GM21717 (cell line): ENCODE data around the gene CCDC43.
A peak's percentile ranks its signal among the peaks of the same experiment; 100 is the strongest.
"Not testable (repeated sequence)": the region's sequence is repeated elsewhere in the genome, so short reads cannot be mapped to it uniquely, and the experiment has no call there.

Source experiments
- ATAC-seq: cut with Tn5 transposase; IDR thresholded peaks from one replicate; pipeline ENCODE4 v1.9.1; 2021; ENCODE audit warnings: mild to moderate bottlenecking, moderate library complexity; ENCODE audit not compliant: unreplicated experiment

Gene CCDC43, protein sequence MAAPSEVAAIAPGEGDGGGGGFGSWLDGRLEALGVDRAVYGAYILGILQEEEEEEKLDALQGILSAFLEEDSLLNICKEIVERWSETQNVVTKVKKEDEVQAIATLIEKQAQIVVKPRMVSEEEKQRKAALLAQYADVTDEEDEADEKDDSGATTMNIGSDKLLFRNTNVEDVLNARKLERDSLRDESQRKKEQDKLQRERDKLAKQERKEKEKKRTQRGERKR

DNA sequence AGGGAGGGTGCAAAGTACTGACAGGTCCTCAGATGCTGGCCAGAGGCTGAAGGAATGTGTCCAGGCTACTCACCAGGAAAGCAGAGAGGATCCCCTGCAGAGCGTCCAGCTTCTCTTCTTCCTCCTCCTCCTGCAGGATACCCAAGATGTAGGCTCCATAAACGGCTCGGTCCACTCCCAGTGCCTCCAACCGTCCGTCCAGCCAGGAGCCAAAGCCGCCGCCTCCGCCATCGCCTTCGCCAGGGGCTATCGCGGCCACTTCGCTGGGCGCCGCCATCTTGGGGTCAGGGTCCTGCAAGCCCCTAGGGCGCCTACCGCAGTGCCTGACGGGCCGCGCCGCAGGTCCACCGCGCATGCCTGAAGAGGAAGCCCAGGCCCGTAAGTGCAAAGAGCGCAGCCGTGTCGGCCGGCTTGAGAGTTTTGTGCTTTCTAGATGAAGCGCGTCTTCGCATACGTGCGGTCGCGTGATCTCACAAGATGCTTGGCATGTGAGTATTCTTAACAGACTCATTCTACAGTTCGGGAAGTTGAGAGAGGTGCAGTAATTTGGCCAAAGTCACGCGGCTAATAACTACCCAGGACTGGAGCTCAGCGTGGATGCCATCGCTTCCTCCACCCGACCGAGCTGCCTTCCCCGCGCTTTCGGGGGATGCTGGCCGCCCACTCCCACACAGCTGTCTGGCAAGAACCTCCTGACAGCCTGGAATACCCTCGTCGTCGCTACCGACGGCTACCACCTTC is at the start of gene CCDC43:
CCDC43 (minus strand) TSS at position 300 of the 741 bp plus-strand sequence; CDS start at position 277, 23 bp downstream.
- ATAC-seq, result peak; percentile 71

DNA sequence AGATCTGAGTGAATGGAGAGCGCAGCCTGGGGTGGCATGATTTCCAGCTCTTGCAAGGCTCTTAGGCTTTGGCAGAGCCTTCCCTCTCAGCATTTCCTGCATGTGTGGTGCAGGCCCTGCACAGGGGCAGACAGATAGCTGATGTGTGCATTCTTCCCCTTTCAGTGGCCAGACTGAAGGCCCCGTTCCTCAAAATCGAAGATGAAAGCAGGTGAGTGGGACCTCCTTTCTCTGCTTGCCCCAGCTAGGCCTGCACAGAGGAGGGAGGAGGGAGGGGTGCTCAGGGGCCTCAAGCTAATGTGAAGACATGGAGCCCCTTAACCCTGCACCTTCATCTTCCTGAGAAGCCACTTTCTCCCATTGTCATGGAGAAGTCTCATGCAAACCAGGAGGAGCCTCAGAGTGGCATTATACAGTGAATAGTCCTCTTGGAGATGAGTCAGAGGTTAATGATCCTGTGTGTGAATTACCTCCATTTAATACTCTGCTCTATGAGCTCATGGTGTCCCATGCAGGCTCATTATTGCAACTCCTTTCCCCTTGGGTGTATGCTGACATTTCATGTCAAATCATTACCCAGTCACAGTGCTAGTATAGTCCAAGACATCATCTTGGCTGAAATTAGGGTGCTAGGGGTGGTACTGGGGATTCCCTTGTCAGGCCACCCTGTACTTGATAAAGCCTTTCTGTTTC is 48.8 kb upstream of the CCDC43 start:
- no peak for ATAC-seq

DNA sequence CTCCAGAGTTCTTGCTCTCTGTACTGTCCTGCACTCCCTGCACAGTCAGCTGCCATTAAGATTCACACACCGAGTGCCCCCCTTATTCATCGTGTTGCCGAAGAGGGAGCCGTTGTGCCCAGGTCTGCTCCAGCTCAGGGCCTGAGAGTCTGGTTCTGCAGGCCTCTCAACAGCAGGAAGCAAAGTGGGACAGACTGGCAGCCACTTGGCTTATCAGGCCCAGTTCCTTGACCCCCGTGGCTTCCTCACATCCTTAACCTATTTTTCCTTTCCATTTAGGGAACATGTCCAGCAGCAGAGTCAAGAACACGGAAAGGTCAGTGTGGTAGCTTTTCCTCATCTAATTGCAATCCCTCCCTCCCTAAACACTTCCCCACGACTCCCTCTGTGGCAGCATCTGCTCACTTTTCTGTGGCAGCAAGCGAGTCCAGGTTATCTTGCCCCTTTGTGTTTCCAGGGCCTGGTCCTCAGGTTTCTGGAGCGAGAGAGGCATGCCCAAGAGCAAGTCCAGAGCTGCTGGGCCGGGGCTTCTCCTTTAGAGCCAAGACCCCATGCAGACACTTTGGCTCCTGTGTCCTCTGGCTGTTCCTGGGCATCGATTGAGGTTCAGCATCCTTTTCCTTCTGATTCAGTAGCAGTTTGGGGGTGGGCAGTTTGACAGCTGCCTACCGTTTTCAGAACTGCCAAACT is 47.1 kb upstream of the CCDC43 start:
- ATAC-seq, result no peak

DNA sequence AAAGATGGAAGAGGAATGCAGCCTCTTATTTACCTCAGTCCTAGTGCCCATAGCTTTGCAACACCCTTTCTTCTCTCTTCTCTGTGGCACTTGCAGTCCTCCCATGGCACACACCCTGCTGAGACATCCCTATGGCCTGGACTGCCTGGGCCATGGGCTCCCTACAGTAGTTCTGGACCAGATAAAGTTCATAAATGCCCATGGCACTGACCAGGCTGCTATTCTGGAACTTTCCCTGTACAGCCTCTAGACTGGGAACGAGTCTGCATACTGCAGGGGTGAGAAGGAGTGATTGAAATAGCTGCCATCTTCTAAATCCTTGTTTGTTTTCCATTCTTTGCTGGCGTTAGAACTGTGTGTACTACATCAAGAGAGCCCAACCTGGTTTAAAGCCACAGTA is 44.7 kb upstream of the CCDC43 start:
- ATAC-seq, result no peak

DNA sequence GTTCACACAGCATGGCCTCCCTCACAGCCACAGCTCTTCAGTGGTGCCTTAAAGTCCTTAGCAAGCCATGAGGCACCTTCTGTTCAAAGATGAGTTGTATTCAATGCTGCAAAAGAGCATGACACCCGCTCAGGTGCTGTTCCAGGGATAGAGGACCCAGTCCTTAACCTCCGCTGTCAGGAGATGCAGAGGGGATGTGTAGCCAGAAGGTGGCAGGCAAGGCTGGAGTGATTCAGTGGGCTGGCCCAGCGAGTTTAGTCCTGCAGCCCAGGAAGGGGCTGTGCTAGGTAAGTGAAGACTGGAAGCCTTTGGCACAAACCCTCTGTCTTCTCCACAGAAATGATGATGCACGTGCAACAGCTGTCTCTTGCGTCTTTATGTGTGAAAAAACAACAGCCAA is 44.2 kb upstream of the CCDC43 start:
- ATAC-seq, result no peak

DNA sequence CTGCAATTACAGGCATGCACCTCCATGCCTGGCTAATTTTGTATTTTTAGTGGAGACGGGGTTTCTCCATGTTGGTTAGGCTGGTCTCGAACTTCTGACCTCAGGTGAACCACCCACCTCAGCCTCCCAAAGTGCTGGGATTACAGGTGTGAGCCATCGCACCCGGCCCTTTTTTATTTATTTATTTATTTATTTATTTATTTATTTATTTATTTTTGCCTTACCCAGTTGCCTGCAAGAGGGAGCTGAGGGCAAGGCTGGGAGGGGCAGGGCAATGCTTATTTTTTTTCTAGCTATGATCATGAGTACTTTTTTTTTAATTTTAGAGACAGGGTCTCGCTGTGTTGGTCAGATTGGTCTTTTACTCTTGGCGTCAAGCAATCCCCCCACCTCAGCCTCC is 36.5 kb upstream of the CCDC43 start:
- not testable (repeated sequence) for ATAC-seq

DNA sequence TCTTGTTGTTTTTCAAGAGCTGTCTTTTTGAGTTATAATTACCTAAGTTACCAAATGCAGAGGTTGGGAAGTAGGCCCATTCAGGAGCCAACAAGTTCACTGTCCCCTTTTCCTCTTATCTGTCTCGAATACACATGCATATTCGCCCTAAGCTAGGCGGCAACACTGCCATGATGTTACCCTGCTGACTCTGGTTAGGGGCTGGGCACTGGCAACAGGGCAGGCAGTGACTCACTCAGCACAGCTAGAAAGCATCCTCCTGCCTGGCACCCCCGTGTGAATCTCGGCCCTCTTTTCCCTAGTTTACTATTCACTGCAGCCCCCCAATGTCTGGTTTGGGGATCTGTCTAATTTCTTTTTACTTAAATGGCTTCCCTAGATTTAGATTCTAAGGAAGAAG is 32.7 kb upstream of the CCDC43 start:
- no peak for ATAC-seq

DNA sequence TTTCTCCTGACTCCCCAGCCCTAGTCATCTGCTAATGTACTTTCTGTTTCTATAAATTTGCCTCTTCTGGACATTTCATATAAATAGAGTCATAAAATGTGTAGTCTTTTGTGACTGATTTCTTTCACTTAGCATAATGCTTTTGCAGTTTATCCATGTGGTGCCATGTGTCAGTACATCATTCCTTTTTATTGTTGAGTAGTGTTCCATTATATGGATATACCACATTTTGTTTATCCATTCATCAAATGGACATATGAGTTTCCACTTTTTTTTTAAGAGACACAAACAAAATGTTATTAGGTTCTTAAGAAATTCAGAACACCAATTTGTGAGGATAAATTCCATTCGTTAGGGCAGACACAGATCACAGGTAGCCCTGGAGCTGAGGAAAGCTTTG is 29.9 kb upstream of the CCDC43 start:
- ATAC-seq, result no peak

DNA sequence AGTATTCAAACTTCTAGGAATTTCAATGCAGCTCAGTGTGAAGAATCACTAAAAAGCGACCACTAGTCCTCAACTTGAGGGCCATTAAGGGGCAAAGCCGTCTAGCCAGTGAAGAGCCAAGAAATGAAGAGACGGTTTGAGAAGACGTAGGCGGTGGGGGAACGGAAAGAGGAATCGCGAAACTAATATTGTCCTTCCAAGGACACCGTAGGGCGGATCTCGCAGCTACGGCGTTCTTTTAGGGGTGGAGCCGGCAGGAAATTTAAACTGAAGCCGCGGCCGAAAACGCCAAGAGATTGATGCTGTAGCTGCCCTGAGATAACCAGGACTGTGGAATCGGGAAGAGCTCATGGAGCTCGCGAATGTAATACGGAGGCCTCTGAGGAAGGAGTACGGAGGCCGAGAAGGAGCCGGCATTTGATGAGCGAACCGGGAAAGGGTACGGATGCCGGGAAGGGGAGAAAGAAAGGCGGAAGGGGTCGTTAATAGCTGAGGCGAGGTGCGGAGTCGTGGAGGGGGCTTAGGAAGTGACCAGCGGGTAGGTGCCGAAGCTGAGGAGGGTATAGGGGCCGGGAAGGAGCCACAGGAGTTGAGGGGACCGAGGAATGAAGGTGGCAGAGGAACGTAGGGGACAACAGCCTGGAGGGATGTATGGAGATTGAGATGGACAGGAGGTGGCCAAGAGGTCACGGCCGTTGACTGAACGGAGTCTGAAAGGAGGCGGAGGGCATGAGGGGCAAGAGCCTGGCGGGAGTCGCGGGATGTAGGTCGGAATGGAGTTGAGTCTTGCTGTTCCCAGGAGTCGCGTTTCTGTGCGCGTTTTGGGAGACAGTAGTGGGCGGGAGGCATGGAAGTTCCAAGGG is 19.1 kb upstream of the CCDC43 start, which contains the start of gene DBF4B:
DBF4B (plus strand) TSS at position 265 of the 863 bp plus-strand sequence; CDS start at position 421, 156 bp downstream.
- no peak for ATAC-seq

DNA sequence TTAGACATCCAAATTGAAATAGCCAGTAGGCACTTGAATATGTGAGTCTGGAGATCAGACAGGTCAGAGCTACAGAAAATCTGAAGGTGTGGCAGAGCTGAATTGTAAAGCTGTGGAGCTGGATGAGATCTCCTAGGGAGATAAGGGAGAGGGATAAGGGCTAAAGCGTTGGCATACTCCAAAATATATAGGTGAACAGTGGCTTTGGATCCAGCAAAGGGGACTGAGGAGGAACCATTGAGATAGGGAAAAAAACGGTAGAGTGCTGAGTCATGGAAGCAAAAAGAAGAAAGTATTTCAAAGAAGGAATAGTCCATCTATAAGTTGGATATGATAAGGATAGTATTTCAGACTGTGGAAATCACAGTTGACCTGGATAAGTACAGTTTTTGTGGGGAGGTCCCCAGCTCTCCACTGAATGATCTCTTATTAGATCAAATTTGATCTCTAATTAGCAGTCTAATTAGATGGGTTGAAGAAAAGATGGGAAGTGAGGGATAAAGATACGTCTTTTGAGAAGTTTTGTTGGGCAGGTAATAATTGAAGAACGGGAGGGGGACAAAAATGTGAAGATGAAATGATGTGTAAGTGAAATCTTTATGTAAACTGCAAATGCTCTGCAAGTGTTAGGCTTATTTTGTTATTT is 18.3 kb upstream of the CCDC43 start:
- no peak for ATAC-seq

DNA sequence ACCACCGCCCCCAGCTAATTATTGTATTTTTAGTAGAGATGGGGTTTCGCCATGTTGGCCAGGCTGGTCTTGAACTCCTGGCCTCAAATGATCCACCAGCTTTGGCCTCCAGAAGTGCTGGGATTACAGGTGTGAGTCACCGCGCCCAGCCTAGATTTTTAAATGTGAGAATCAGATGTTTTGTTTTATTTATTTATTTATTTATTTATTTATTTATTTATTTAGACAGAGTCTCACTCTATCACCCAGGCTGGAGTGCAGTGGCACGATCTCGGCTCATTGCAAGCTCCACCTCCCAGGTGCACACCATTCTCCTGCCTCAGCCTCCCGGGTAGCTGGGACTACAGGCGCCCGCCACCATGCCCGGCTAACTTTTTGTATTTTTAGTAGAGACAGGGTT is 10.7 kb upstream of the CCDC43 start:
- ATAC-seq, result not testable (repeated sequence)

DNA sequence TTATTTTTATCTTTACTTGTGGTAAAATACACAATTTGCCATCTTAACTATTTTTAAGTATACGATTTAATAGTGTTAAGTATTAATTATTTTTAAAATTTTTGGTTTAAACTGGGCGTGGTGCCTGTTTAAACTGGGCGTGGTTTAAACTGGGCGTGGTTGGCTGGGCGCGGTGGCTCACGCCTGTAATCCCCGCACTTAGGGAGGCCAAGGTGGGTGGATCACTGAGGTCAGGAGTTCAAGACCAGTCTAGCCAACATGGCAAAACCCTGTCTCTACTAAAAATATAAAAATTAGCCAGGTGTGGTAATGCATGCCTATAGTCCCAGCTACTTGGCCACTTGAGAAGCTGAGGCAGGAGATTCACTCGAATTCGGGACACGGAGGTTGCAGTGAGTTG is 4.0 kb upstream of the CCDC43 start:
- ATAC-seq, result no peak

DNA sequence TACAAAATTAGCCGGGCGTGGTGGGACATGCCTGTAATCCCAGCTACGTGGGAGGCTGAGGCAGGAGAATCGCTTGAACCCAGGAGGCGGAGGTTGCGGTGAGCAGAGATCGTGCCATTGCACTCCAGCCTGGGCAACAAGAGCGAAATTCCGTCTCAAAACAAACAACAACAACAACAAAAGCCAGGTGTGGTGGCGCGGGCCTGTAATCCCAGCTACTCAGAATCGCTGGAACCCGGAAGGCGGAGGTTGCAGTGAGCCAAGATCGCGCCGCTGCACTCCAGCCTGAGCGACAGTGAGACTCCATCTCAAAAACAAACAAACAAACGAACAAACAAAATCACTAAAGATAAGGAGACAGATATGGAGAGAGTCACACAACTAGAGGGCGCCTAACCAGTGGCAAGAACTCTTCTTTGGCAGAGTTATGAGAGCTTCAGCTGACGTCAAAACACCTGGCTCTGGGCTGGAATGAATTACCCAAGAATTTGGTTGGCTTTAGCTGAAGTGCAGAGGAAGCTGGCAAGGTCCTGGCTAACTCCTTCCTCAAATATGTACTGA is 1.2 kb upstream of the CCDC43 start:
- not testable (repeated sequence) for ATAC-seq

DNA sequence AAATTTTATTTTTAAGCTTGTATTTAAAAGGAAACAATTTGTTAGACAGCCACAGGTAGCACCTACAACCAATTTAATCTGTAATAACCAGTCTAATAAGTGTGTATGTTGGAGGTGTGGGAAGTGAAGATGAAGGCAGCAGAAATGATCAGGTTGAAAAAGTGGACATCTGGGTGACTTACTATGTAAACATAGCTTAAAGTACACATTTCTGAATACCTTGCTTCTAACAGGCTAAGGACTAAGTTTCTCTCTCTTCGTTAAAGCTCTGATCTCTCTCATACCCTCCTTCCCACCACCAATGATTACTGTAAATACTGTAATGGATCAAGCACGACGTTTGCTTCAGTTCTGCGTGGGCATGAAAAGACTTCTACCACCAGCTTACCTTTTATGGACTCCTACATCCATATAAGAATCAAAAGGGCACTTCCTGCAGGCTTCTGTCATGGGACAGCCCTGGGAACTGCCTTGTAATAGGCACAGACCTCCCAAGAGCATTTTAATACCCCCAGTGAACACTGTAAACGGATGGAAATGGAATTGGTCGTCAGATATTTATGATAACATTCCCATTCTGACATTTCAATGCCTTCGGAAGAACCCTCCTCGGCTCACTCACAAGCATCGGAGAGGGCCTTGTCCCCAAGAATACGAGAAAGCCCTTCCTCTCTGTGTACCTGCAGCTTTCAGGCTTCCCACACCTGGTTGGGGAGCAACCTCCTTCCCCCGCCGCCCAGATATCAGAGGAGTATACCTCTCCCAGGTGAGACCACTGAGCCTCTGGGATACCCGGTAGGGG is 700 bp downstream of the CCDC43 start:
- ATAC-seq, result peak; percentile 22

DNA sequence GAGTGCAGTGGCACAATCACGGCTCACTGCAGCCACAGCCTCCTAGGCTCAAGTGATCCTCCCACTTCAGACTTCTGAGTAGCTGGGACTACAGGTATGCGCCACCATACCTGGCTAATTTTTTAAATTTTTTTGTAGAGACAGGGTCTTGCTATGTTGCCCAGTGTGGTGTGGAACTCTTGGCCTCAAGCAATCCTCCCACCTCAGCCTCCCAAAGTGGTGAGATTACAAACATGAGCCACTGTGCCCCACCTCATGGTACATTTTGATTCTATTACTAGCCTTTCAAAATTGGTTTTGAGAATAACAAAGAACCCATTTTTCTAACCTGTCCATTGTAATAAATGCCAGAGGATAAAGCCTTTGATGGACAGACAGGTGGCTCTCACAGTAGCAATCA is 1.4 kb downstream of the CCDC43 start:
- no peak for ATAC-seq

DNA sequence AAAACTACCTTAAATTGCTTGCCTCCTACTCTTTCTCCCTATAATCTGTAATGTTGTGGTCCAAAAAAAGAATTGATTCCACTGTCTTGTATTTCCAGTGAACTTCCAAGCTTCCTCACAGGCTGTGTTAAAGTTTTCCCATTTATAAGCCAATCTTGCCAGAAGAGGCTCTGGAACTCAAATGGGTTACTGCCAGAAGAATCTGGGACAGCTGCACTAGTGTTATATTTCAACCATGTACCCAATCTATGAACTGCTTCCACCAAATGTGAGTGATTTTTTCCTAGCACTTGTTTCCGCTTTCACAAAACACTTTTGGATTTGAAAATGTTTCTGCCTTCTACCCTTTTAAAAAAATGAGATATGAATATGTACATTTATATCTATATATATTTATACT is 1.8 kb downstream of the CCDC43 start:
- no peak for ATAC-seq

DNA sequence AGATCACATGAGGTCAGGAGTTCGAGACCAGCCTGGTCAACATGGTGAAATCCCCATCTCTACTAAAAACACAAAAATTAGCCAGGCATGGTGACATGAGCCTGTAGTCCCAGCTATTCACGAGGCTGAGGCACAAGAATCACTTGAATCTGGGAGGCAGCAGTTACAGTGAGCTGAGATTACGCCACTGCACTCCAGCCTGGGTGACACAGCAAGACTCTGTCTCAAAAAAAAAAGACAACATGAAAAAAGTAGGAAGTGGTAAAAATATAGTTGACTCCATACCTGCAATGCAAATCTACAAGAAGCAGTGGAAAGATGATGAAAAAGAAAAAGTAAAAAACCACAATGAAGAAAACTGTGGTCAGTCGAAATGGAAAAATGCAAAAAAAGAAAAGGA is 6.3 kb downstream of the CCDC43 start:
- not testable (repeated sequence) for ATAC-seq

DNA sequence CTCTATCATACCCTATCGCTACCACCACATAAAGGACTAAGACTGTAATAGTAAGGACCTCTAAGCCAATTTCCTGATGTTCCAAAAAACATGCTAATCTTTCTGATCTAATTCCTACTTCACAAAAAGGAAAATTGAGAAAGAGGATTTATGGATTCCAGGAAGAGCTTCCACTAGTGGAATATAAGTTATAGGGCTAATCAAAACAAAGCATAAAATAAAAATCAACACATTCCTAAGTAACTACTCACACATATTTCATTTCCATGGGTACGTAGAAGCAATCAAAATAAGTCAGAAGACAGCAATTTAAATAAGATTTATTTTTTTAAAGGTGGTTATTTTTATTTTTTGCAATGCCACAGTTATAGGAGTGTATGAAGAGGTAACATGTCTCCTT is 12.4 kb downstream of the CCDC43 start:
- ATAC-seq, result no peak

DNA sequence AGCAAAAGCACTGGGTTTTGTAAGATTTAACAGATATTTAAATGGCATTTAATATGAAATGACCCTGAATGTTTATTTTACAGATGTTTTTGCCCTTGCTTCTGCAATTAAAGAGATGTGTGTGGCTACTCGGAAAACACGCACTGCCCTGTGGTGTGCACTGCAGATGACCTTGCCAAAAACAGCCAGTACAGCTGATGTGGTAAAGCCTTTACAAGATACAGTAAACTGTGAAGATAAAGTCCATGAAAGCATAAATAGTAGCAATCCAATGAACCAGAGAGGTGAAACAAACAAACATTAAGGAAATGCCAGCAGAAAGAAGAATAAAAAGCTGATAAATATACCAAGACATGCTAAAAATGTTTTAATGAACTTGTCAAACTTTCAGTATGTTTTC is 15.7 kb downstream of the CCDC43 start:
- no peak for ATAC-seq
